Measurements from ENCODE around the gene IRX4.

The IRX4 gene

GRCh38 chr5:1897816-1898450 is 15.2 kb upstream of the IRX4 start:
- DNase-seq (ENCODE audit: low read depth): no peak
- no peak for TF ChIP-seq CTCF (IDR thresholded peaks at IDR 0.05; ENCODE audit: insufficient read depth, low read depth, low read length, missing control alignments)
- no peak overlapping the region for H3K4me3 ChIP-seq (ENCODE audit: low read depth, low read length)

- DNase-seq (ENCODE audit: low read depth): no peak
- no peak for TF ChIP-seq CTCF (IDR thresholded peaks at IDR 0.05; ENCODE audit: insufficient read depth, low read depth, low read length, missing control alignments)
Measured at GRCh38 chr5:1897386-1897785, 14.7 kb upstream of the IRX4 start.

GRCh38 chr5:1896602-1897376 is 14.1 kb upstream of the IRX4 start:
- no peak overlapping the region for H3K4me3 ChIP-seq (ENCODE audit: low read depth, low read length)
- TF ChIP-seq CTCF (IDR thresholded peaks at IDR 0.05; ENCODE audit: insufficient read depth, low read depth, low read length, missing control alignments): no peak

More at GRCh38 chr5:1897386-1897785, 14.7 kb upstream of the IRX4 start:
- H3K4me3 ChIP-seq (ENCODE audit: low read depth, low read length): no peak overlapping the region

GRCh38 chr5:1895739-1896420 is 13.2 kb upstream of the IRX4 start:
- H3K4me3 ChIP-seq (ENCODE audit: low read depth, low read length): no peak overlapping the region
- DNase-seq (ENCODE audit: low read depth): no peak
- no peak for TF ChIP-seq CTCF (IDR thresholded peaks at IDR 0.05; ENCODE audit: insufficient read depth, low read depth, low read length, missing control alignments)

More at GRCh38 chr5:1896602-1897376, 14.1 kb upstream of the IRX4 start:
- no peak for DNase-seq (ENCODE audit: low read depth)

- no peak for DNase-seq (ENCODE audit: low read depth)
- no peak overlapping the region for H3K4me3 ChIP-seq (ENCODE audit: low read depth, low read length)
- no peak for TF ChIP-seq CTCF (IDR thresholded peaks at IDR 0.05; ENCODE audit: insufficient read depth, low read depth, low read length, missing control alignments)
Measured at GRCh38 chr5:1894243-1894642, 11.5 kb upstream of the IRX4 start.

- no peak for DNase-seq (ENCODE audit: low read depth)
- no peak for TF ChIP-seq CTCF (IDR thresholded peaks at IDR 0.05; ENCODE audit: insufficient read depth, low read depth, low read length, missing control alignments)
- no peak overlapping the region for H3K4me3 ChIP-seq (ENCODE audit: low read depth, low read length)
Measured at GRCh38 chr5:1893754-1894153, 11.0 kb upstream of the IRX4 start.
